H54 (cell line): ENCODE data around the gene AGK.
"Not testable (repeated sequence)": the region's sequence is repeated elsewhere in the genome, so short reads cannot be mapped to it uniquely, and the experiment has no call there.

Source experiments
- DNase-seq: peaks from one replicate; pipeline ENCODE4 v3.0.0; 2011; ENCODE audit warnings: low spot score, mixed read lengths; ENCODE audit not compliant: insufficient read length
- FAIRE-seq: peaks from 3 replicates; lab custom pipeline; 2011; peaks lifted over from hg19 to GRCh38; lab: Jason Lieb, UNC
- POLR2A ChIP-seq: IDR thresholded peaks from 2 replicates; pipeline ENCODE4 v1.6.1; 2011; ENCODE audit warnings: low read depth, mild to moderate bottlenecking, low read length

The AGK gene

DNA sequence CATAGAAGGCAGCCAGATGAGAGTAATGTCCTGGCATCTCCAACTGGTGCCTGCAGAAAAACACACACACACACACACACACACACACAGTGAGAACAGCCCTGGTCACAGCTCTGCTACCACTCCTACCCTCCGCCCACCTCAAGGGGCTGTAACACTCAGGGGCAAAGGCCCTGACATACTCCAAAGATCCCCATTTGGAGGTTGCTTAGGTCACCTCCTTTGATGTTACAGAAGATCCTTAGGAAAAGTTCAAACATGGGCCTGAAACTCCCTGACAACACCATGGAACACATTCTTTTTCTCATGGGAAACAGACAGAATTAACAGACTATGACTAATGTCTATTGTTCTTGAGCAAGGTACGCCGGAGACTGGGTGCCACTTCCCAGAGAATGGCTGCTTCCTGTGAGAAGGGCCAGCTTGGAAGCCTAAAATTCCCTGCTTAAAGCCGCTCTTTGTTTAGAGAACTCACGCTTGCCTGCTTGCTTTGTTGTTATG, 123.0 kb downstream of the AGK start:
- TF ChIP-seq POLR2A, result no peak
- DNase-seq (no peak), FAIRE-seq (no peak)

GRCh38 chr7:141674702-141675101, 123.5 kb downstream of the AGK start:
- TF ChIP-seq POLR2A, result no peak
- FAIRE-seq, result no peak

GRCh38 chr7:141675436-141676215, 124.4 kb downstream of the AGK start:
- DNase-seq, result no peak
- TF ChIP-seq POLR2A, result no peak
- FAIRE-seq, result no peak

More at GRCh38 chr7:141674702-141675101, 123.5 kb downstream of the AGK start:
- no peak for DNase-seq

- no peak for DNase-seq
- FAIRE-seq, result no peak
- no peak for TF ChIP-seq POLR2A
These were observed 125.4 kb downstream of the AGK start for GRCh38 chr7:141676618-141677017.

- no peak for TF ChIP-seq POLR2A
- DNase-seq, result no peak
- FAIRE-seq, result no peak
These were observed 127.8 kb downstream of the AGK start for GRCh38 chr7:141679014-141679413.

GRCh38 chr7:141685285-141686023, 134.2 kb downstream of the AGK start:
- FAIRE-seq, result no peak
- no peak for DNase-seq
- TF ChIP-seq POLR2A, result no peak

DNA sequence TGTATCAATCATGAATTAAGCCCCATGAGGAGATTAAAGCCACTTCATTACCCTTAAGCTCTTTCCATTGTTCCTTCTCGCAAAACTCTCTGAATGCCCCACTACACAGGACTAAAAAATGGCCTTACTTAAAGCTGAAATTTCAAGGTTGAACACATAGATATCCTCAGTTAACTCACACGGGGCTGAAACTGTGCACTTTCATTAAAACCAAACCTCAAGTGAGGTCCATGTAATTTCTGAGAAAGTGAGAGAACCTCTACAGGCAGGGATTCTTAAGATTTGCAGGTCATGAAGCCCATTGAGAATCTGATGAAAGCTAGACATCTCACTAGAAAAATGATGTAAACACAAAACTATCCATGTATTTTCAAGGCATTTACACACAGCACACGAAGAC, 134.9 kb downstream of the AGK start:
- DNase-seq (no peak), FAIRE-seq (no peak)
- no peak for TF ChIP-seq POLR2A

DNA sequence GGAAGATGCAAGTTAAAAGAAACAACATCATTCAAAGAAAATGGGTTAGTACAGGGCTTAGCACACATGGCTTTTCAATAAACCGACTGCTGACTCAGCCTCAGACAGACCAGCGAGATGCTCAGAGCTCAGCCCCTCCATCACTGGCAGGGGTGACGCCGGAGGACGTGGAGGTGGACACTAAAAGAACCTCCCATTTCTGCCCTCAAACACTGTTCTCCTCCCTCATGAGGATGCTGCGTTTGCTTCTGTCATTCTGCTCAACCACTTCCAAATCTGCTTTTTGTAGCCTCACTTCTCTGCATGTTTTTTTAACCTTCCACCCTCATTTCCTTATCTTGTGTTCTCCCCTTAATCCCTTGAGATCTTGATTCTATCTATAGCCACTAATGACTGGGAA, 135.5 kb downstream of the AGK start:
- no peak for DNase-seq
- FAIRE-seq, result no peak
- TF ChIP-seq POLR2A, result no peak

DNA sequence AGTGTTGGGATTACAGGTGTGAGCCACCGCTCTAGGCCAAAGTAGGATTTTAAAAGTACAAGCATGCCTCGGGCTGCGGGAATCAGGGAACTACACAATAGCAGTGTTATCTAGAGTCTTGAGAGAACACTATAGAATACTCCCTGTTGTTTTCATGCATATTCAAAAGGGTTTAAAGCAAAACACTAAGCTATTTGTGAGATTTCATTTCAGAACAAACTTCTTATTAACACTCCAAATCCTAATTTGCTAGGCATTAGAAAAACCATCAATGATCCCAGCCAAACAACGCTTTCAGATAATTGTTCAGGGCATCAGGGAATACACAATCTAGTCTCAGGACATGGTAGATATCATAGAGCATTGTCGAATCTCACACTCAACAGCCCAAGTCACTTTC, 136.8 kb downstream of the AGK start:
- TF ChIP-seq POLR2A, result no peak
- FAIRE-seq, result no peak
- DNase-seq, result no peak

GRCh38 chr7:141689072-141689825, 138.0 kb downstream of the AGK start:
- DNase-seq, FAIRE-seq: not testable (repeated sequence)

DNA sequence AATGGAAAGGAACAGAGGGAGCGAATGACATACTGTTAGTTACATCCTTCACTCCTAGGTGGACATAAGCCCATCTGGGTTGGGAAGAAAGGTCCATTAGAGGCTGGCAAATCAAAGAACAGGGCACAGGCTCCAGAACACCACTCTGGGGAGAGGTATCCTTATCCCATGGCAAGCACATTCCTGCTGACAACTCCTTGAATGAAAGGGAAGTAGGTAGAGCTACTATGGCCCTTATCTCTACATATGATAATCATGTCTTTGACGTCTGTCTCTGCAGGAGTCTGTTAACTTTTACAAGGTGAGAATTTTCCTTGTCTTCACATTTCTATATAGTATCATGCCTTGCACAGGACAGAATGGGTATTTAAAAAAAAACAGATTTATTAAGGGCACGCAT, 140.3 kb downstream of the AGK start:
- no peak for DNase-seq
- no peak for FAIRE-seq
- no peak for TF ChIP-seq POLR2A

DNA sequence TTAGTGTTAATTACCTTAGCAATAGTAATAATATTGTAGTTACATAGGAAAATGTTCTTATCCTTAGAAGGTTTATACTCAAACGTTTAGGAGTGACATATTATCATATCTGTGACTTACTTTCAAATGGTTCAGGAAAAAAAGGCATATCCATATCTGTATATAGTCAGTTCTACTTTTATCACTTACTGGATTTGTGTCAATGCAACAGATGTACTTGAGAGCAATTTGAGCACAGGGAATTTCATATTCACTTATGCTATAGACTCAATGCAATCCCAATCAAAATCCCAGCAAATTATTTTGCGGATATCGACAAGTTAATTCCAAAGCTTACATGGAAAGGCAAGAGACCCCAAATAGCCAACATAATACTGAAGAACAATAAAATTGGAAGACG, 140.8 kb downstream of the AGK start:
- no peak for FAIRE-seq
- no peak for DNase-seq
- TF ChIP-seq POLR2A, result no peak

GRCh38 chr7:141693082-141693481, 141.9 kb downstream of the AGK start:
- DNase-seq (no peak), FAIRE-seq (no peak)
- TF ChIP-seq POLR2A, result no peak

GRCh38 chr7:141695803-141696289, 144.6 kb downstream of the AGK start:
- no peak for DNase-seq
- FAIRE-seq, result no peak
- no peak for TF ChIP-seq POLR2A
